ENCODE results near the gene UBE2D3. TPM values are rescaled to one million over a fixed set of nuclear protein-coding genes. Genes with fewer than 3 reads are reported as not detected.
"Not testable (repeated sequence)": the region's sequence is repeated elsewhere in the genome, so short reads cannot be mapped to it uniquely, and the experiment has no call there.

UBE2D3 gene
- 247 and 276 TPM in 2 replicates for total RNA-seq

DNA sequence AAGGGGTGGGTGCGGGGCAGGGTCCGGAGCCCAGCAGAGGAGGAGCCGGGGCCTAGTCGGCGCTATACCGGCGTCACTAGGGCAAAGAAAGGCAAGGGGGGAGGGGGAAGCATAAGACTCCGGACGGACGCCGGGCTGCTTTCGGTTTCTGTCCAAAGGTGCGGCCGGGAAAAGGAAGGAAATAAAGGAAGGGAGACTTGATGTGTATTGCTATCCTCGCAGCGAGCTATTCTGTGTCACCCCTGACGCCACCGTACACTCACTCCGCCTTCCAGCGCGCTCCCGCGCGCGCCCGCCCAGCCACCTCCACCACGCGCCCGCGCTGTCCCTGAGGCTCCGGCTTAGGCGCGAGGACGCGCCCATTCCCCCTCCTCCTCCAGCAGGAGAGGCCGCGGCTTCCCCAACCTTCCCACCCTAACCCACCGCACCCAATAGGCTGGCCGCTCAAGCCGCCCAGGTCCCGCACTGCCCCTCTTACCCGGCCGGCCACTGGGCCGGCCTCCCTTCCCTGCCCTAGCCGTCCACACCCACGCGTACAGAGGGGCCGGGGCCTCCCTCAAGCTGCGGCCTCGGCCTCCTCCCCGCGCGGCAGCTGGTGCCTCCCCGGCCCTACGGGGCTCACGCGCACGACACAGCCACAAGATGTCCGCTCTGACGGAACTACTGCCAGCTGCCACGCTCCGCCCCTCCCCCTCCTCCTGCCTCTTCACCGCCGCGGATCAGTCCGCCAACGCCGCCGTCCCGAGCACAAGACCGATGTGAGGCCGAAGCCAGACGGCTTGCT lies at the start of gene UBE2D3:
UBE2D3 (minus strand) TSS at position 662 of the 784 bp plus-strand sequence. CDS start 1,043 bp downstream, outside the sequence.
- DNase-seq (ENCODE audit: low read depth in 2 of 2) = peak; percentile 98 to 99

GRCh38 chr4:102871772-102872171 lies 44.4 kb upstream of the UBE2D3 start:
- DNase-seq (ENCODE audit: low read depth in 2 of 2) = no peak

- peak in 1 of 2 donors; percentile 2 for DNase-seq (ENCODE audit: low read depth in 2 of 2)
Observed at GRCh38 chr4:102869569-102870197, 42.3 kb upstream of the UBE2D3 start.

- peak; percentile 93 to 94 for DNase-seq (ENCODE audit: low read depth in 2 of 2)
Observed at GRCh38 chr4:102868781-102869568, 41.6 kb upstream of the UBE2D3 start, which contains the start of gene CISD2. Gene CISD2 (plus strand): TSS chr4:102868992. CDS start chr4:102869085, 93 bp downstream.

GRCh38 chr4:102868153-102868780 lies 40.9 kb upstream of the UBE2D3 start:
- no peak for DNase-seq (ENCODE audit: low read depth in 2 of 2)

DNA sequence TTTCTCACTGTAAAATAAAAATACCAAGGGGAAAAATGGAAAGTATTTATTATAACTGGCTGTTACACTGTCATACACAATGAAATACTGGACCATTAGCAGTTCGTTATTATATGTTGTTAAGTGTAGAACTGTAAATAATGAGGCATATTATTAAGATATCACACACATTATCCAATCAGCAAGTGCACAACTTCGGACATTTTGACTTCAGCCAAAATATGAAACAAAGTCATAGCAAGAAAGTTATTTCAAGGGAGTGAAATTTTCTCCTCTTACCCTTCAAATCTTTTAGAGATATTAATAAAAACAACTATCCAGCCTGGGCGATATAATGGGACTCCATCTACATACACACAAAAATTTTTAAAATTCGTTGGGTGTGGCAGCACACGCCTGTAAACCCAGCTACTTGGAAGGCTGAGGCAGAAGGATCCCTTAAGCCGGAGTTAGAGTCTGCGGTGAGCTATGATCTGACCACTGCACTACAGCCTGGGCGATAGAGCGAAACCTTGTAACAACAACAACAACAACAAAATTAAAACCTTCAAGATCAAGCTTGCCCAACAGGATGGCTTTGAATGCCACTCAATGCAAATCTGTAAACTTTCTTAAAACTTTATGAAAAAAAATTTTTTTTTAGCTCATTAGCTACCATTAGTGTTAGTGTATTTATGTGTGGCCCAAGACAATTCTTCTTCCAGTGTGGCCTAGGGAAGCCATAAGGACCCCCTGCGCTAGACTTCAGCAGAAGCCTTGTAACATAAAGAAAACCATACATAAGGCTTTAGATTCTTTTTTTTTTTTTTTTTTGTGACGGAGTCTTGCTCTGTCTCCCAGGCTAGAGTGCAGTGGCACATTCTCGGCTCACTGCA lies 40.2 kb upstream of the UBE2D3 start:
- DNase-seq (ENCODE audit: low read depth in 2 of 2) = no peak

DNA sequence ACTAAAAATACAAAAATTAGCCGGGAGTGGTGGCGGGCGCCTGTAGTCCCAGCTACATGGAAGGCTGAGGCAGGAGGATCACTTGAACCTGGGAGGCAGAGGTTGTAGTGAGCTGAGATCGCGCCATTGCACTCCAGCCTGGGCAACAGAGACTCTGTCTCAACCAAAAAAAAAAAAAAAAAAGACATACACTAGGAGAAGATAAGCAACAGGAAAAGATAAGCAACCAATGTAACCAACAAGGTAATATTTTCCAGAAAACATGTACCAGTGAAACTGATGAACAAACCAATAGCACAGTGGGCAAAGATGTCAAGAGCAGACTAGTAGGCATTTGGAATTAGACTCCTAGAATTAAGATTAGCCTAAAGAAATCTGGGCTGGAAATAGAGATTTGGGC lies 38.0 kb upstream of the UBE2D3 start:
- DNase-seq (ENCODE audit: low read depth in 2 of 2) = not testable (repeated sequence)

GRCh38 chr4:102862747-102863146 lies 35.4 kb upstream of the UBE2D3 start:
- DNase-seq (ENCODE audit: low read depth in 2 of 2) = no peak

DNA sequence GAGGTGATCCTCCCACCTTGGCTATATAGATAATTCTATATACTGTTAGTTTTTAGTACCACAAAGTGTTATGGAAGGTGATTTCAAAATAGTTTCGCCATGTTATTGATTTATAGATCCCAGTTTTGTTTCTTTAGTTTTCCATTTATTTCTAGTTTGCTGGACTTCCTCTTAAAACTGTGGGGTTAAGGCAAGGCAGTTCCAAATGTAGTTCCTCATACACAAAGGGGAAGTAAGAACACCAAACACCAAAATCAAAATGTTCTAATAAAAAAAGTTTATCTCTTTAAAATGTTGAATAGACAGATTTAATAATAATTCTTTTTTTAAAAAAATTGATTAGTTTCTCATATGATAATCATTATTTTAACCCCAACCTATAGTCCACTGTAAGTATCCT lies 34.7 kb upstream of the UBE2D3 start:
- DNase-seq (ENCODE audit: low read depth in 2 of 2) = no peak

GRCh38 chr4:102860611-102861324 lies 33.4 kb upstream of the UBE2D3 start:
- no peak for DNase-seq (ENCODE audit: low read depth in 2 of 2)

DNA sequence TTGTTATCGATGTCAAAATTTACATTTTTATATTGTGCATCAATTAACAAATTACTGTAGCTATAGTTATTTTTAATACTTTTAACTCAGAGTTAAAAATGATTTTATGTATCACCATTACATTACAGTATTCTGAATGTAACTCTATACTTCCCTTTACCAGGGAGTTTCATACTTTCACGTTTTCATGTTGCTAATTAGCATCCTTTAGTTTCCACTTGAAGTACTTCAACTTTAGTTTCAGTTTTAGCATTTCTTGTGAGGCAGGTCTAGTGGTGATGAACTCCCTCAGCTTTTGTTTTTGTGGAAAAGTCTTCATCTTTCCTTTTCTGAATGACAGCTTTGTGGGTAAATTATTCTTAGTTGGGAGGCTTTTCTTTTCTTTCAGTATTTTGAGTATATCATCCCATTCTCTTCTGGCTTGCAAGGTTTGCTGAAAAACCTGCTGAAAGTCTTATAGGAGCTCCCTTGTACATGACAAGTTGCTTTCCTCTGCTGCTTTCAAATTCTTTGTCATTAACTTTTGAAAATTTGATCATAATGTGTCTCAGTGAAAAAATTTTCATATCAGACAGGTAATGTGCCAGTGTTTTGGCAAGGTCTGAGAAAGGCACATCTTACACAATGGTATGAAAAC lies 31.6 kb upstream of the UBE2D3 start:
- DNase-seq (ENCODE audit: low read depth in 2 of 2) = no peak

GRCh38 chr4:102850370-102850769 lies 23.0 kb upstream of the UBE2D3 start:
- no peak for DNase-seq (ENCODE audit: low read depth in 2 of 2)

DNA sequence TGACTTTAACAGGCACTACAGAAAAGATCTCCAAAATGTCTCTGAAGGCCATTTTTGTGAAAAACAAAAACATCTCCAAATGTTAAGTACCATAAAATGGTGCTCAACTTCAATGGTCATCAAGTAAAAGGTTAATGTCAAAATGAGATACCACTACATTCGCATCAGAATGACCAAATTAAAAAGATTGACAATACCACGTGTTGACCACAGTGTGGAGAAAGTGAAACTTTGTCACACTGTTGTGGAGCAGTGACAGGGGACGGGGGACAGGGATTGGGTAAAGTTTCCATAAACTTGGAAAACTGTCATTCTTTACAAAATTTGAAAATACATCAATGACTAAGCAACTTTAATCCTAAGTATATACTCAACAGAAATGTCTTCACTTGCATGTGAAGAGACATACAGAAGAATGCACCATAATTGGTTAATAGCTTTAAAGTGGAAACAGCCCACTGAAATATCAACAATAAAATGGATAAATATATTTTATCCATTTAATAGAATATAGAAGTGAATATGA lies 22.3 kb upstream of the UBE2D3 start:
- no peak for DNase-seq (ENCODE audit: low read depth in 2 of 2)

GRCh38 chr4:102847687-102848086 lies 20.3 kb upstream of the UBE2D3 start:
- no peak for DNase-seq (ENCODE audit: low read depth in 2 of 2)

GRCh38 chr4:102843938-102844337 lies 16.6 kb upstream of the UBE2D3 start:
- DNase-seq (ENCODE audit: low read depth in 2 of 2) = no peak

DNA sequence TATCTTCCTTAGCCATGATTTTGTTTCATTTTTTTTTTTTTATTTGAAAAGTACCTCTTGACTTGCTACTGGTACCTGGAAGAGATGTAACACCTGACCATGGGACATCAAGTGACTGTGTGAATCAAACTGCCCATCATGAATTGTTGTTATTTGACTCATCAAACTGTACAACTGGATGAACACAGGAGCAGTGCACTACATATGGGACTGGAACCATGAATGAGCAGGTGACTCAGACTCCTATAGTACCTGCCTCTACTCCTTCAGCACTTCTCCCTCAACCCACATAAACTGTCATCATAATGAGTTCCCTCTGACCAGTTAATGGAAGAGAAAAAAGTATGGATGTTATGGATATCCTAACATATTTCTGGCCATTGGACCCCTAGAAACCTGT lies 15.9 kb upstream of the UBE2D3 start:
- DNase-seq (ENCODE audit: low read depth in 2 of 2) = no peak

DNA sequence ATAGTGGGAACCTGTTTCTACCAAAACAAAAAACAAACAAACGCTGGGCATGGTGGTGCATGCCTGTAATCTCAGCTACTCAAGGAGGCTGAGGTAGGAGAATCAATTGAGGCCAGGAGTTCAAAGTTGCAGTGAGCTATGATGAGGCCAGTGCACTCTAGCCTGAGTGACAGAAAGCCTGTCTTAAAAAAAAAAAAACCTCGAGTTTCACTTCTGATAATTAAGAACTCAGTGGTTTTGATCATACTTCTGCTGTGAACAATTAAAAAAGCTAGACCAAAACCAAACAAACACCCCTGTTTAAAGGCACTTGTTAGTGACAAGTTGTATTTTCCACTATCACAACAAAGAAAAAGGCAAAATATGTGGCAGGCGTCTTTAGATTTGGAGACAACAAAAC lies 15.0 kb upstream of the UBE2D3 start:
- DNase-seq (ENCODE audit: low read depth in 2 of 2) = no peak

DNA sequence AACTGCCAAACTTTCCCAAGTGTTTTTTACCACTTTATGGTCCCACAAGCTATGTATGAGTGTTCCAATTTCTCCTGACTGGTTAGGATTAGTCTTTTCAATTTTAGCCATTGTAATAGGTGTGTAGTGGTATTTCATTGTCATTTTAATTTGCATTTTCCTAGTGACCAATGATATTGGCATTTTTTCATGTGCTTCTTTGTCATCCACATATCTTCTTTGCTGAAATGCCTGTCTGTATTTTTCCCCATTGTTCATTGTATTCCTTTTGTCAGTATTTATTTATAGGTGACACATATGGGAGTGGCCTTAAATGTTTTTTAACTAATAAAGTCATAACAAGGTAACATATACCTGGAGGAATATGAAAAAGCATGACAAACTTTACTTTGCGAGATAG lies 9.2 kb upstream of the UBE2D3 start:
- DNase-seq (ENCODE audit: low read depth in 2 of 2) = no peak

DNA sequence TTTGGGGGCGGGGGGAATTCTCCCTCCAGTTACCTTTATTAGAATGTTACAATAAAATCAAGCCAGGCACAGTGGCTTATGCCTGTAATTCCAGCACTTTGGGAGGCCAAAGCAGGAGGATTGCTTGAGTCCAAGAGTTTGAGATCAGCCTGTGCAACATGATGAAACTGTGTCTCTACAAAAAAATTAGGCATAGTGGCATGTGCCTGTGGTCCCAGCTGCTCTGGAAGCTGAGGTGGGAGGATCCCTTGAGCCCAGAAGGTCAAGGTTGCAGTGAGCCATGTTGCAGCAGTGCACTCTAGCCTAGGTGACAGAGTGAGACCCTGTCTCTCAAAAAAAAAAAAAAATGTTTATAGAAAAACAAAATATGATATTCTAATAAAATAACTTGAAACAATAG lies 5.3 kb upstream of the UBE2D3 start:
- no peak for DNase-seq (ENCODE audit: low read depth in 2 of 2)
